Peyer's patch (tissue), 4 donors: Measurements from ENCODE around the gene APEH. TPM values are rescaled to one million over a fixed set of nuclear protein-coding genes. Genes with fewer than 3 reads are reported as not detected.

Experiments
- DNase-seq, 3 donors: peaks; one replicate each; pipeline ENCODE4 v3.0.0-alpha.2; 2017 to 2019
- H3K27ac ChIP-seq, 4 donors: fragments of 200-600 bp; sonication (generic); one replicate each; pipeline ENCODE4 v1.5.1; 2016 to 2019
- H3K27me3 ChIP-seq, 2 donors: fragments of 200-600 bp; sonication (generic); one replicate each; pipeline ENCODE4 v1.5.1; 2019
- H3K36me3 ChIP-seq, 3 donors: fragments of 200-600 bp; sonication (generic); one replicate each; pipeline ENCODE4 v1.5.1; 2016 to 2019
- H3K4me1 ChIP-seq, 4 donors: fragments of 200-600 bp; sonication (generic); one replicate each; pipeline ENCODE4 v1.5.1; 2016 to 2019
- H3K4me3 ChIP-seq, 4 donors: fragments of 200-600 bp; sonication (generic); 1 replicate in 3 of 4; 2 replicates in 1 of 4; pipeline ENCODE4 v1.5.1; 2016 to 2019; ENCODE audit warnings: mild to moderate bottlenecking in 1 of 4
- H3K9me3 ChIP-seq, 4 donors: fragments of 200-600 bp; sonication (generic); one replicate each; pipeline ENCODE4 v1.5.1; 2016 to 2019; ENCODE audit warnings: mild to moderate bottlenecking in 1 of 4
- POLR2A ChIP-seq, 2 donors: fragments of 450-650 bp; IDR thresholded peaks; one replicate each; pipeline ENCODE4 v1.5.1; 2017; ENCODE audit warnings: antibody characterized with exemption in 2 of 2, mild to moderate bottlenecking in 2 of 2, moderate library complexity in 2 of 2
- total RNA-seq, 4 donors: library from RNA; depleted of rRNA; stranded (reverse); fragments of >200 nt; gene quantifications; one replicate each; pipeline ENCODE4 v1.1.0, GENCODE V29; 2016
- TF ChIP-seq, protein P1 (sequence below), 6 experiments: fragments of 450-650 bp in 4 of 6; fragments of 200-600 bp in 2 of 6; sonication (generic) in 1 of 6; IDR thresholded peaks; one replicate each; pipeline ENCODE4 v1.5.1; 2017 to 2019; ENCODE audit warnings: antibody characterized with exemption in 6 of 6, mild to moderate bottlenecking in 3 of 6, moderate library complexity in 1 of 6

APEH gene
- total RNA-seq, 4 donors from 2014 or later: 99.0 to 170 (median 119) TPM

DNA sequence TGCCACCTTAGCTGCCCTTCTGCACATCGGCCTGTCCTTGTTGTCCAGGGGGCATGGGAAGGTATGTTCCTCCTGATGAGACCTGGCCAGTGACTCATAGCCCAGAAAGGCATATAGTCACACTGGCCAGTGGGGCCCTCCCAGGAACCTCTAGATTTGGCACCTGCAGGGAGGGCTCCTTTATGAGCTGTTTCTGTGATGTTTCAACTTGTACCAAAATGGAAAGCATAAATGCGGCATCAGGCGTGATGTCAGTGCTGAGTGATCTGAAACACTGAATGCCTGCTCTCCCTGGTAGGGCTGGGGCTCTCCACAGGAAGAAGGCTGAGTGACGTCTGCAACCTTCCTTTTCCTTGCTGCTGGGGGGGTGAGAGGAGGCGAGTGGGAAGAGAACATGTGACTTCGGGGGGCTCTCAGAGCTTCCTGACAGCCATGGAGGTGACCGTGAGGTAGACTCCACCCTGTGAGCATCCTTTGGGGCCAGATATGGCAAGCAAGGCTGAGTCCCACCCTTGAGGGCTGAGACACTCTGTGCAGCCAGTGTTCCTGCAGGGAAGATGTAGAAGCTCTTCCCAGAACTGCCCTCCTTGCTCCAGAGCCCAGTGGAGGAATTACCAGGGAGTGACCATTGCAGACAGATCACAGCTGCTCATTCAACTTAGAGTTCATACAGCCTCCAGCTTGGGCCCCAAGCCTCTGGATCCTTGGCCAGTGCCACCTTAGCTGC, 37.1 kb upstream of the APEH start:
- H3K27me3 ChIP-seq: no peaks in the 10 kb centered on the region
- no peak overlapping the region for H3K4me3 ChIP-seq
- TF ChIP-seq, protein P1, sequence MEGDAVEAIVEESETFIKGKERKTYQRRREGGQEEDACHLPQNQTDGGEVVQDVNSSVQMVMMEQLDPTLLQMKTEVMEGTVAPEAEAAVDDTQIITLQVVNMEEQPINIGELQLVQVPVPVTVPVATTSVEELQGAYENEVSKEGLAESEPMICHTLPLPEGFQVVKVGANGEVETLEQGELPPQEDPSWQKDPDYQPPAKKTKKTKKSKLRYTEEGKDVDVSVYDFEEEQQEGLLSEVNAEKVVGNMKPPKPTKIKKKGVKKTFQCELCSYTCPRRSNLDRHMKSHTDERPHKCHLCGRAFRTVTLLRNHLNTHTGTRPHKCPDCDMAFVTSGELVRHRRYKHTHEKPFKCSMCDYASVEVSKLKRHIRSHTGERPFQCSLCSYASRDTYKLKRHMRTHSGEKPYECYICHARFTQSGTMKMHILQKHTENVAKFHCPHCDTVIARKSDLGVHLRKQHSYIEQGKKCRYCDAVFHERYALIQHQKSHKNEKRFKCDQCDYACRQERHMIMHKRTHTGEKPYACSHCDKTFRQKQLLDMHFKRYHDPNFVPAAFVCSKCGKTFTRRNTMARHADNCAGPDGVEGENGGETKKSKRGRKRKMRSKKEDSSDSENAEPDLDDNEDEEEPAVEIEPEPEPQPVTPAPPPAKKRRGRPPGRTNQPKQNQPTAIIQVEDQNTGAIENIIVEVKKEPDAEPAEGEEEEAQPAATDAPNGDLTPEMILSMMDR (IDR thresholded peaks at IDR 0.05): no peak
- TF ChIP-seq POLR2A (IDR thresholded peaks at IDR 0.05): no peak
- no peak overlapping the region for H3K27ac ChIP-seq
- H3K9me3 ChIP-seq: no peaks in the 10 kb centered on the region
- H3K4me1 ChIP-seq: no peaks in the 10 kb centered on the region
- no peaks in the 10 kb centered on the region for H3K36me3 ChIP-seq
- DNase-seq: no peak

DNA sequence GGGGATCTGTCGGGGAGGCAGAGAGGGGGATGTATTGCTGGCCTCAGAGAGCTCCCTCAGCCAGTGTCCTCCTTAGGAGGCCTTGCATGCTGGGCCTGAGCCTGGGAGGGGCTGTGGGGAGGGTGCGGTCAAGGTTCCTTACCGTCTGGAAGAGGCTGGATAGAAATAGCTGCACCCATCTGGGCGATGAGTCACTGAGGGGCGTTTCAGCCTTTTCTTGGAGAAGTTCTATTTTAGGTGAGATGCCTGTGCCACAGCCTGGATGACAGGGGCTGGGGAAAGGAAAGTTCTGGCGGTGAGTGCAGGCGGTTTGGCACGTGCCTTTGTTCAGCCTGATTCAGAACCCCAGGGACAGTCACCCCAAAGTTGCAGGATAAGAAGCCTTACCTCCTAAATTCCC, 35.7 kb upstream of the APEH start:
- Histone ChIP-seq H3K27ac (no peak overlapping the region), H3K27me3 (no peaks in the 10 kb centered on the region), H3K4me1 (no peaks in the 10 kb centered on the region), H3K9me3 (no peaks in the 10 kb centered on the region), H3K4me3 (no peak overlapping the region), H3K36me3 (no peaks in the 10 kb centered on the region)
- DNase-seq: no peak
- no peak for TF ChIP-seq POLR2A (IDR thresholded peaks at IDR 0.05)
- TF ChIP-seq, protein P1 (IDR thresholded peaks at IDR 0.05): no peak

DNA sequence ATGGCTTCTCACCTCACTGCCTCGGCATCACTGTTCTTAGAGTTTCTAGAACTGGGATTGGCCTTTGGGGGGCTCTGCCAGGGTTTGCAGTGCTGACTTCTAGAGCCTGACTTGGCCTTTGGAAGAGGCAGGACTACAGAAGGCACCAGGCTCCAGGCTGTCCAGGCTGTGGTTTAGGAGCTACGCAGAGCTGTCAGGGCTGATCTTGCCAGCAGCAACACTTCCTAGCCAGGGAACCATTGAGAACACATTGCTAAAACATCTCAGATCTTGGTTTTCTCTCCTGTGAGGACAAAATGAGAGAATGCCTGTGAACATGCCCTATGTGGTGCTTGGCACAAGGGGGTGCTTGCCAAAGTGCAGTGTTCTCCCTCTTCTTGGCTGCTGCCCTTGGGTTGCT, 34.6 kb upstream of the APEH start:
- H3K4me1 ChIP-seq: no peaks in the 10 kb centered on the region
- H3K27ac ChIP-seq: no peak overlapping the region
- TF ChIP-seq POLR2A (IDR thresholded peaks at IDR 0.05): no peak
- TF ChIP-seq, protein P1 (IDR thresholded peaks at IDR 0.05): no peak
- no peak for DNase-seq
- no peaks in the 10 kb centered on the region for H3K27me3 ChIP-seq
- no peaks in the 10 kb centered on the region for H3K36me3 ChIP-seq
- no peak overlapping the region for H3K4me3 ChIP-seq
- H3K9me3 ChIP-seq: no peaks in the 10 kb centered on the region

DNA sequence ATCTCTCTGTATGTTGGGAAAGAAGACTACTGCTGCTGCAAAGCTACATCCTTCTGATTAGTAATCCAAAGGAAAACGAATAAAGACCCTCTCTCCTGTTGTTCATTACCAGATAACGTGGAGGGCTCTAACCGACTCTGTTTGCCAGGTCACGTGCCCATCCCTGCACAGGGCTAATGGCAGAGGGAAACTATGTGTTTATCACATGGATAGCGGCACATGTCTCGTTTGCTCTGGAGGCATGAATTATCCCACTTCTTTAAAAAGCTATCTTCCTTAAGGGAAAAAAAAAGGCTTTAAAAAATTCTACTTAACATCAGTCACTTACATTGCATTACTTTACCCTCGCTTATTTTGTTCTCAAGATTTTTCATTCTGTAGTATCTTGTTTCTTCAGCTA, 32.9 kb upstream of the APEH start:
- TF ChIP-seq, protein P1 (IDR thresholded peaks at IDR 0.05): no peak
- TF ChIP-seq POLR2A (IDR thresholded peaks at IDR 0.05): no peak
- no peaks in the 10 kb centered on the region for H3K4me1 ChIP-seq
- H3K27ac ChIP-seq: no peak overlapping the region
- H3K9me3 ChIP-seq: no peaks in the 10 kb centered on the region
- no peak for DNase-seq
- no peaks in the 10 kb centered on the region for H3K36me3 ChIP-seq
- no peak overlapping the region for H3K4me3 ChIP-seq
- no peaks in the 10 kb centered on the region for H3K27me3 ChIP-seq

DNA sequence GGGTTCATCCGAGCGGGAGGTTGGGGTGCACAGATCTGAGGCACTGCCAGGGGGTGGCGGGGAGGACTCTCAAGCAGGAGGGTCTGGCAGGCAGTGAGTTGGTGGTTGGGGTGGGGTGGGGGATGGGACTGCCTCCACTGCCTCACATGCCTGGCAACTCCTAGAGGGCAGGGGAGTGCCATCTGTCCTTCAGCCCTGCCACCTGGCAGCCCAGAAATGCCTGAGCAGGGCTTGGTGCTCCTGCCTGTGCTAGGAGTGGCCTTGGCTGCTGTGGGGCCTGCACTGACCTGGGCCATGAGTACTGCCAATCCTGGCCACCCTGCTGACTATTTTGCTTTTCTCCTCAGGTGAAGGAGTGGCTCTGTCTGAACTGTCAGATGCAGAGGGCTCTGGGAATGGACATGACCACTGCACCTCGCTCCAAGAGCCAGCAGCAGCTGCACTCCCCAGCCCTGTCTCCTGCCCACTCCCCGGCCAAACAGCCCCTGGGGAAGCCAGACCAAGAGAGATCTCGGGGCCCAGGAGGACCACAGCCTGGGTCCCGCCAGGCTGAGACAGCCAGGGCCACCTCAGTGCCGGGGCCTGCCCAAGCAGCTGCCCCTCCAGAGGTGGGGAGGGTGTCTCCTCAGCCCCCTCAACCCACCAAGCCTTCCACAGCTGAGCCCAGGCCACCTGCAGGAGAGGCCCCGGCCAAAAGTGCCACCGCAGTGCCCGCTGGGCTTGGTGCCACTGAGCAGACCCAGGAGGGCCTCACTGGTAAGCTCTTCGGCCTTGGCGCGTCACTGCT, 32.0 kb upstream of the APEH start:
- no peaks in the 10 kb centered on the region for H3K36me3 ChIP-seq
- no peak for DNase-seq
- H3K4me3 ChIP-seq: no peak overlapping the region
- H3K9me3 ChIP-seq: no peaks in the 10 kb centered on the region
- no peak overlapping the region for H3K27ac ChIP-seq
- no peaks in the 10 kb centered on the region for H3K27me3 ChIP-seq
- H3K4me1 ChIP-seq: no peaks in the 10 kb centered on the region
- no peak for TF ChIP-seq POLR2A (IDR thresholded peaks at IDR 0.05)
- TF ChIP-seq, protein P1 (IDR thresholded peaks at IDR 0.05): no peak
